H9 (cell line): Measurements from ENCODE around the gene RECQL. TPM values are rescaled to one million over a fixed set of nuclear protein-coding genes. Genes with fewer than 3 reads are reported as not detected.

ENCODE experiments used
- DNase-seq: peaks from one replicate; pipeline ENCODE4 v3.0.0-alpha.2; 2017
- H2AFZ ChIP-seq: one replicate; pipeline ENCODE4 v1.6.1; 2013; ENCODE audit warnings: mild to moderate bottlenecking, low read length, control low read depth, moderate library complexity
- H2AK5ac ChIP-seq: 2 replicates; pipeline ENCODE4 v1.6.1; 2013; ENCODE audit warnings: low read length, control low read depth, mixed read lengths; ENCODE audit not compliant: insufficient read length
- H2BK120ac ChIP-seq: one replicate; pipeline ENCODE4 v1.6.1; 2013; ENCODE audit warnings: low read depth, mild to moderate bottlenecking, low read length, control low read depth, inconsistent platforms; ENCODE audit not compliant: poor library complexity, severe bottlenecking
- H2BK12ac ChIP-seq: 2 replicates; pipeline ENCODE4 v1.6.1; 2013; ENCODE audit warnings: low read length, control low read depth, mixed read lengths, low read depth; ENCODE audit not compliant: insufficient read length
- H2BK15ac ChIP-seq: 2 replicates; pipeline ENCODE4 v1.6.1; 2013; ENCODE audit warnings: low read depth, low read length, control low read depth
- H2BK20ac ChIP-seq: one replicate; pipeline ENCODE4 v1.6.1; 2013; ENCODE audit warnings: low read depth, mild to moderate bottlenecking, low read length, control low read depth, inconsistent platforms; ENCODE audit not compliant: poor library complexity, severe bottlenecking
- H2BK5ac ChIP-seq: 2 replicates; pipeline ENCODE4 v1.6.1; 2013; ENCODE audit warnings: low read length, control low read depth, mixed read lengths; ENCODE audit not compliant: insufficient read length
- H3K14ac ChIP-seq: 2 replicates; pipeline ENCODE4 v1.6.1; 2013; ENCODE audit warnings: low read length, control low read depth; ENCODE audit not compliant: insufficient read depth
- H3K18ac ChIP-seq: 2 replicates; pipeline ENCODE4 v1.6.1; 2013; ENCODE audit warnings: low read depth, mild to moderate bottlenecking, mixed read lengths, low read length, control low read depth; ENCODE audit not compliant: insufficient read length
- H3K23ac ChIP-seq: 2 replicates; pipeline ENCODE4 v1.6.1; 2013; ENCODE audit warnings: low read length, control low read depth, mixed read lengths, low read depth; ENCODE audit not compliant: insufficient read length
- H3K23me2 ChIP-seq: 2 replicates; pipeline ENCODE4 v1.6.1; 2013; ENCODE audit warnings: low read depth, mild to moderate bottlenecking, mixed read lengths, low read length, control low read depth; ENCODE audit not compliant: insufficient read length, poor library complexity, severe bottlenecking
- H3K27ac ChIP-seq: 2 replicates; pipeline ENCODE4 v1.5.1; 2013; ENCODE audit warnings: low read length, control low read depth, mixed read lengths, low read depth; ENCODE audit not compliant: insufficient read length
- H3K27me3 ChIP-seq: 2 replicates; pipeline ENCODE4 v1.6.1; 2013; ENCODE audit warnings: low read length, control low read depth, inconsistent platforms; ENCODE audit not compliant: insufficient read depth
- H3K4ac ChIP-seq: 2 replicates; pipeline ENCODE4 v1.6.1; 2013; ENCODE audit warnings: low read depth, mild to moderate bottlenecking, control low read depth, inconsistent platforms, low read length, moderate library complexity
- H3K4me1 ChIP-seq: 2 replicates; pipeline ENCODE4 v1.6.1; 2013; ENCODE audit warnings: low read length, control low read depth, inconsistent platforms; ENCODE audit not compliant: insufficient read depth
- H3K4me2 ChIP-seq: 2 replicates; pipeline ENCODE4 v1.6.1; 2013; ENCODE audit warnings: low read length, control low read depth, mixed read lengths; ENCODE audit not compliant: insufficient read length, insufficient read depth
- H3K56ac ChIP-seq: 2 replicates; pipeline ENCODE4 v1.6.1; 2013; ENCODE audit warnings: low read depth, mild to moderate bottlenecking, mixed read lengths, low read length, control low read depth; ENCODE audit not compliant: insufficient read length
- H3K79me1 ChIP-seq: 2 replicates; pipeline ENCODE4 v1.6.1; 2013; ENCODE audit warnings: low read depth, mild to moderate bottlenecking, moderate library complexity, low read length, control low read depth, inconsistent platforms; ENCODE audit not compliant: insufficient read depth, poor library complexity, severe bottlenecking
- H3K79me2 ChIP-seq: 2 replicates; pipeline ENCODE4 v1.6.1; 2013; ENCODE audit warnings: low read length, control low read depth, inconsistent platforms; ENCODE audit not compliant: insufficient read depth
- H3K9ac ChIP-seq: 2 replicates; pipeline ENCODE4 v1.6.1; 2013; ENCODE audit warnings: low read length, control low read depth, mixed read lengths; ENCODE audit not compliant: insufficient read length; ENCODE audit errors: extremely low read depth
- H3K9me3 ChIP-seq: one replicate; pipeline ENCODE4 v1.6.1; 2013; ENCODE audit warnings: low read depth, low read length, inconsistent platforms; ENCODE audit not compliant: control insufficient read depth
- H3T11ph ChIP-seq: one replicate; pipeline ENCODE4 v1.6.1; 2013; ENCODE audit warnings: mild to moderate bottlenecking, low read length, control low read depth, inconsistent platforms
- H4K20me1 ChIP-seq: one replicate; pipeline ENCODE4 v1.6.1; 2013; ENCODE audit not compliant: control insufficient read depth, insufficient read length, insufficient read depth
- H4K5ac ChIP-seq: 2 replicates; pipeline ENCODE4 v1.6.1; 2013; ENCODE audit warnings: low read depth, mild to moderate bottlenecking, mixed read lengths, low read length, control low read depth; ENCODE audit not compliant: insufficient read length
- H4K8ac ChIP-seq: replicated peaks from 2 replicates; pipeline ENCODE4 v1.6.1; 2013; ENCODE audit warnings: low read length, control low read depth, mixed read lengths, low read depth; ENCODE audit not compliant: insufficient read length
- H4K91ac ChIP-seq: 2 replicates; pipeline ENCODE4 v1.6.1; 2013; ENCODE audit warnings: low read depth, mild to moderate bottlenecking, moderate library complexity, mixed read lengths, low read length, control low read depth; ENCODE audit not compliant: insufficient read length
- H3K27ac Mint-ChIP-seq, 3 experiments: 2 replicates in 2 of 3; 3 replicates in 1 of 3; pipeline ENCODE4 v1.8.0; 2020 to 2021; ENCODE audit warnings: mixed read lengths in 3 of 3, mild to moderate bottlenecking in 1 of 3, moderate library complexity in 1 of 3
- H3K27me3 Mint-ChIP-seq: 2 replicates; pipeline ENCODE4 v1.8.0; 2021; ENCODE audit warnings: low read depth, mild to moderate bottlenecking, moderate library complexity, mixed read lengths
- H3K36me3 Mint-ChIP-seq, 3 experiments: 2 replicates in 2 of 3; 3 replicates in 1 of 3; pipeline ENCODE4 v1.8.0; 2020 to 2021; ENCODE audit warnings: low read depth in 3 of 3, mixed read lengths in 3 of 3; ENCODE audit not compliant: insufficient read depth in 1 of 3
- H3K4me1 Mint-ChIP-seq, 2 experiments: 2 replicates each; pipeline ENCODE4 v1.8.0; 2020; ENCODE audit warnings: mixed read lengths in 2 of 2
- H3K4me3 Mint-ChIP-seq, 2 experiments: 2 replicates in 1 of 2; 3 replicates in 1 of 2; pipeline ENCODE4 v1.8.0; 2020 to 2021; ENCODE audit warnings: mild to moderate bottlenecking in 2 of 2, mixed read lengths in 2 of 2, moderate library complexity in 1 of 2
- H3K9me3 Mint-ChIP-seq, 2 experiments: 2 replicates in 1 of 2; 3 replicates in 1 of 2; pipeline ENCODE4 v1.8.0; 2020; ENCODE audit warnings: mild to moderate bottlenecking in 2 of 2, mixed read lengths in 2 of 2, moderate library complexity in 1 of 2
- CTCF ChIP-seq: fragments of 200-600 bp; sonication (generic); conservative IDR thresholded peaks from 3 replicates; pipeline ENCODE4 v1.8.0; 2021; ENCODE audit warnings: antibody characterized with exemption, mild to moderate bottlenecking
- WGBS: extraction: QIAGEN DNeasy Blood & Tissue Kit; methylation state at CpG from one replicate; pipeline ENCODE4 v1.1.7; 2013; ENCODE audit warnings: missing lambda C conversion rate, low lambda C conversion rate, mixed read lengths; ENCODE audit not compliant: insufficient read length; ENCODE audit errors: extremely low coverage; 5-methylcytosine and 5-hydroxymethylcytosine counted together
- total RNA-seq: library from RNA; stranded (reverse); gene quantifications from 2 replicates; pipeline ENCODE4 v1.2.1, GENCODE V29; 2021

RECQL gene
- total RNA-seq, 1 experiment from 2014 or later: 41.0 TPM

- no peak within 1 kb of the TSS for H3K4ac ChIP-seq
- no peaks in the 10 kb centered on the region for H3K4me1 ChIP-seq
- no peaks in the 10 kb centered on the region for H3K79me2 ChIP-seq
- H3K9me3 ChIP-seq: no peaks in the 10 kb centered on the region
- no peaks in the 10 kb centered on the region for H3K79me1 ChIP-seq
- no peaks in the 10 kb centered on the region for H4K20me1 ChIP-seq
- H3K27me3 ChIP-seq: peaks cover 5% of the 10 kb centered on the region; the same call in 1 of the 2 replicates
- H2BK15ac ChIP-seq: no peak within 1 kb of the TSS
- no peak within 1 kb of the TSS for H2BK120ac ChIP-seq
- DNase-seq: no peak
- no peak within 1 kb of the TSS for H3K56ac ChIP-seq
- H3K9ac ChIP-seq: peak within 1 kb of the TSS; percentile 46
- H2BK20ac ChIP-seq: no peak within 1 kb of the TSS
- H4K5ac ChIP-seq: no peak within 1 kb of the TSS
- H2AK5ac ChIP-seq: no peak within 1 kb of the TSS
- H3K4me2 ChIP-seq: peak within 1 kb of the TSS; percentile 98
- peaks cover 0 to 4% of the 10 kb centered on the region in 2 experiments; a peak in 1 of 5 replicates for H3K9me3 Mint-ChIP-seq
- peaks cover 5 to 12% of the 10 kb centered on the region in 2 experiments for H3K4me1 Mint-ChIP-seq
- no peaks in the 10 kb centered on the region; a peak in 1 of 7 replicates for H3K36me3 Mint-ChIP-seq
- peaks cover 8% of the 10 kb centered on the region for H3K23me2 ChIP-seq
- H3K27me3 Mint-ChIP-seq: peaks cover 58% of the 10 kb centered on the region
- no peak within 1 kb of the TSS for H4K91ac ChIP-seq
- no peak within 1 kb of the TSS for H2AFZ ChIP-seq
- no peak for TF ChIP-seq CTCF
- no peak within 1 kb of the TSS for H3K18ac ChIP-seq
- no peak within 1 kb of the TSS for H3K23ac ChIP-seq
- H3K4me3 Mint-ChIP-seq: peak within 1 kb of the TSS; percentile 62 to 86
- WGBS: no CpG with 5 or more reads among the region's 1 CpG
- H3K27ac ChIP-seq: no peak within 1 kb of the TSS
- no peak within 1 kb of the TSS for H2BK5ac ChIP-seq
- no peak within 1 kb of the TSS for H4K8ac ChIP-seq
- H3K27ac Mint-ChIP-seq: no peak within 1 kb of the TSS
- no peak within 1 kb of the TSS for H3T11ph ChIP-seq
- no peak within 1 kb of the TSS for H3K14ac ChIP-seq
- no peak within 1 kb of the TSS for H2BK12ac ChIP-seq
Observed at GRCh38 chr12:21526053-21526452, 24.6 kb upstream of the RECQL start, which contains the start of gene SPX. TSS of gene SPX (plus strand) at chr12:21526296. CDS start at chr12:21526473, 177 bp downstream.
